Stimulated activated CD4-positive, alpha-beta T cell treated with anti-CD3 and anti-CD28 coated beads, Interleukin-1b, Interleukin-23, amount 100 ng/mL, for 24 hours (primary cell): ENCODE data around the gene B4GALNT2.
"Not testable (repeated sequence)": the region's sequence is repeated elsewhere in the genome, so short reads cannot be mapped to it uniquely, and the experiment has no call there.

Source experiments
- DNase-seq, 4 experiments: peaks; one replicate each; pipeline ENCODE4 v3.0.0-alpha.2; 2020; ENCODE audit warnings: low read depth in 4 of 4, low spot score in 1 of 4

B4GALNT2 gene

DNA sequence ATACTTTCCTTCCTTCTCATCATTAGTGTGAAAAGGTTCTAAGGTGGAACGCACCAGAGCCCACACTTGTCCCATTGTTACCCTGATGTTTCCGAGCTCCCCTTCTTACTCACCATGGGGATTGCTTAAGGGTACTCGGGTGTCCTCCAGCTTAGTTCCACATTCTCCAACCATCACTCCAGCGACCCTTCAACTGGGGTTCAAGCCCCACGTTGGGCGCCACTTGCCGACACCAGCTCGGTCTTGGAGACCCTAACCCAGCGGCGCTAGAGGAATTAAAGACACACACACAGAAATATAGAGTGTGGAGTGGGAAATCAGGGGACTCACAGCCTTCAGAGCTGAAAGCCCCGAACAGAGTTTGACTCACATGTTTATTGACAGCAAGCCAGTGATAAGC is 43.4 kb downstream of the B4GALNT2 start:
- DNase-seq: not testable (repeated sequence)

DNA sequence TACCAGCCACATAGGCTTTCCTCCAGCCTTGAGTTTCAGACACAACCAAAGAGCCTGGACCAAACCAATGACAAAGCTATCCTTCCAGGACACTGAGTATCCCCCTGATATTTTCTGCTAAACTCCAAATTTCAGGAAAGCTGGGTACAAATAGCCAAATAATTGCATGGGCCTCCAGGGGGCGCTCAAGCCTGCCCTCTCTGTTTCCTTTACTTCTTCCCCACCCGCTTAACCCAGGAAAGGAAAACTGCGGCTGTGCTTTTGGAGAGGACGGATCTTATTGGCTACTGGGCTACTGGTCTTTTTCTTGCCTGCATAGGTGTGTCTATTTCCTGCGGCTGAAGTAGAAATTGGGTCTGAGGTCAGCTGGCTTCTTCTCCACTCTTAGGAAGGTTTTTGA is 47.7 kb downstream of the B4GALNT2 start:
- DNase-seq: peak; percentile 51 to 54 (median 53)

DNA sequence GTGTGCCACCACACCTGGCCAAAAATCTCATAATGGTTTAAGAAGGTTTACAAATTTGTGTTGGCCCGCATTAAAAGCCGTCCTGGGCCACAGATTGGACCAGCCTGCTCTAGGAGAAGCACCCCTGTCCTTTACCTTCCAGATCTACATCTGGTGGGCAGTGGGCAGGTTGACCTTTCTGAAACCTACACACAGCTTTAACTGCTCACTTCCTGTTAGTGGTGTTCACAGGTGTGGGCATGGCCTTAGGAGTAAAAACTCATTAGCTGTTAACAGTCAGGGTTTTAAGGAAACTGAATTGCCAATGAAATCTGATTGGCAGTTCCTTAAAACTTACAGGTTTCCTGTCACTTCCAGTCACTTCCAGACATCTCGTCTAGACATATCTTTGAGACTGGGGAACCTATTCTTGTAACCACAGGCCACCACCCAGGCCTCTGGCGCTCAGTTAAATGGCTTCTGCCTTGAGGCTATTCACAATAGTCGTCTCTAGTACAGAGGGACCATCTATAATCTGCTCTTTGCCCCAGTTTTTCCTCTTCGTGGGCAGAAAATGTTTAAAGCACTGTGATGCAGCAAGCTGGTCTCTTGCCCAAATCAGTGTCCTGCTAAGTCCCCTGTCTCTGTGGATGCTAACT is 48.5 kb downstream of the B4GALNT2 start:
- DNase-seq: no peak

DNA sequence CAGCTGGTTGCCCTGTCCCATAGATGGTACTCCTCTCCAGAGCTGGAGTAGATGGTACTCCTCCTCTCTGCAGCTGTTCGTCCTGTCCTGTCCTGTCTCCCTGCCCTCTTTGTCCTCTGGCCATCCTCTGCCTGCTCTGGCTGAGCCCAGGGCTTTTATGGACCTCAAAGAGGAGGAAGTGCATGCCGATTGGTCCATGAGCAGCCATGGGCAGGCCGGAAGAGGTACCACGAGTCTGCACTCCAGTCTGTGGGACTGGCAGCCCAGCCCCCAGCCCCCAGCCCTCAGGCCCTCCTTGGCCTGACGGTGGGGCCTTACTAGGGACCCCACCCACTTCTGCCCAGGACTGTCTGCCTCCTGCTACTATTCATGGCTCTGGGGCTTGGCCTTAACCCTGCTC is 50.8 kb downstream of the B4GALNT2 start:
- no peak for DNase-seq

DNA sequence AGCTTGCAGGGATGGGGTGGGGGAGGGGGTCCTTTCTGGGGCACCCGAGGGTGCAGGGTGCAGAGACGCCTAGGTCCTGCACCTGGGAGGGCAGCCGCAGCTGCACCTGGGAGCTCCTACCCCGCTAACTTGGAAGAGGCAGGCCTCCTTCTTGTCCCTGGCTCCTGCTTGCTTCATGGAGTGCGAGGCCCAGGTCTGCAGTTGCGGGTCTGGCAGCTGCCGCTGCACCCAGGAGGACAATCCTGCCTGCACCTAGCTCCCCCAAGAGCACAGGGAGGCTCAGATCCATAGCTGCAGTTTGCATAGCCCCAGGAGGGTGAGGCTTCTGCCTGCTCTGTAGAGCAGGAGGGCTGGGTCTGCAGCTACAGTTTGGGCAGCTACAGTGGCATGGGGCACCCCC is 51.2 kb downstream of the B4GALNT2 start:
- no peak for DNase-seq

DNA sequence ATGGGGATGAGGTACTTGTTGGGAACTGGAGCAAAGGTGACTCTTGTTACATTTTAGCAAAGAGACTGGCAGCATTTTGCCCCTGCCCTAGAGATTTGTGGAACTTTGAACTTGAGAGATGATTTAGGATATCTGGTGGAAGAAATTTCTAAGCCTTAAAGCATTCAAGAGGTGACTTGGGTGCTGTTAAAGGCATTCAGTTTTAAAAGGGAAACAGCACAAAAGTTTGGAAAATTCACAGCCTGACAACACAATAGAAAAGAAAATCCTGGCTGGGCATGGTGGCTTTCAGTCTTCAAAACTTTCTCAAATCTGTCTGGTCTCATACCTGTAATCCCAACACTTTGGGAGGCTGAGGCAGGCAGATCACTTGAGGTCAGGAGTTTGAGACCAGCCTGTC is 52.0 kb downstream of the B4GALNT2 start:
- DNase-seq: not testable (repeated sequence)

GRCh38 chr17:49185381-49185780 is 52.8 kb downstream of the B4GALNT2 start:
- not testable (repeated sequence) for DNase-seq

DNA sequence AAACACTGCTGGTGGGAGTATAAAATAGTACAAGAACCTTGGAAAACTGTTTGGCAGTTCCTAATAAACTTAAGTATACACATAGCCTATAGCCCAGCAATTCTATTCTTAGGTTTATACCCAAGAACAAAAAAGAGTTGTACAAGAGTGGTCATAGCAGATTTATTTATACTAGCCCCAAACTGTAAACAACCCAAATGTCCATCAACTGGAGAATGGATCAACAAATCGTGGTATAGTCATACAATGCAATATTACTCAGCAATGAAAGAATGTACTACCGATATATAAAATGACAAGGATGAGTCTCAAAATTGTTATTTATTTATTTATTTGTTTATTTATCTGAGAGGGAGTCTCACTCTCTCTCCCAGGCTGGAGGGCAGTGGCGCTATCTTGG is 54.7 kb downstream of the B4GALNT2 start:
- no peak for DNase-seq

- DNase-seq: no peak
These were observed 58.4 kb downstream of the B4GALNT2 start for GRCh38 chr17:49190932-49191331.

DNA sequence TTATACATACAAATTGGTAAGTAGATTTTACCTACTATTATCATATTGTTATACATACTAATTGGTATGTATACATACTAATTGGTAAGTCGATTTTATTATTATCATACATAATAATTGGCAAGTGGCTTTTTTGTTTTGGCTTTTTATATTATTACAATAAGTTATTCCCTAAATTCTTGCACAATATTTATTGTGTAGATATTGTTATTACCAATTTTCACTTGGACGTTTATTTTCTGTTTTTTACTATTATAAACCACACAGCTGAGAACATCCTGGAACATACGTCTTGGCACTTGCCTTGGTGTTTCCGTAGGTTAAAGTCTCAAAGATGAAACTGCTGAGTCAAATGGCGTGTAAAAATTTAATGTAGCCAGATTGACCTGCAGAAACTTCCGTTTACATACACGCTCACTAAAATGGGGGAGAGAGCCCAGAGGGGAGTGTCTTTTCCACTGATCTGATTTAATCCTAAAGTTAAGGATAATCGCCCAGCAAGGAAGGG is 58.9 kb downstream of the B4GALNT2 start:
- no peak for DNase-seq

- peak; percentile 59 to 97 (median 86) for DNase-seq
These were observed 59.6 kb downstream of the B4GALNT2 start for GRCh38 chr17:49191917-49192741.

GRCh38 chr17:49193513-49194296 is 61.1 kb downstream of the B4GALNT2 start:
- no peak for DNase-seq

DNA sequence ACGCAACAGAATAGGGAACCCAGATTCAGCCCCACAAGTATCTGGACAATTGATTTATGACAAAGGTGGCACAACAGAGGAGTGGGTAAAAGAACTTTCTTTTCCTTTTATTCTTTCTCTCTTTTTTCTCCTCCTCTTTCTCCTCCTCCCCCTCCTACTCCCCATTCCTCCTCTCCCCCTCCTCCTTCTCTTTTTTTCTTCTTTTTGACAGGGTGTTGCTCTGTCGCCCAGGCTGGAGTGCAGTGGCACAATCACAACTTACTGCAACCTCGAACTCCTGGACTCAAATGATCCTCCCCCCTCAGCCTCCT is 61.7 kb downstream of the B4GALNT2 start:
- DNase-seq: no peak

DNA sequence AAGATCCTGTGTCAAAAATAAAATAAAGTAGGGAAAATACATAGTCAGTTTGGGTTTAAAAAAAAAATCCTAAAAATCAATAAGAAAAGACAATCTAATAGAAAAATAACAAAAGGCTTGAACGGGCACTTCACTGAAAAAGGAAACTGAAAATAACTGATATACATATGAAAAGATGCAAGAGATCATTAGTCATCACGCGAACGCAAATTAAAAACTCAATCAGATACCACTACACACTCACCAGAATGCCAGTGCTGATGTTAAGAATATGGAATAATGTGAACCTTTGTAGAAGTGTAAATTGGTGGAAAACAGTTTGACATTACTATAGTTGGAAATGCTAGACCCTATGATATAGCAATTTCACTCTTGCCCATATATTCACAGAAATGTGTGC is 63.2 kb downstream of the B4GALNT2 start:
- DNase-seq: no peak

- DNase-seq: no peak
These were observed 64.0 kb downstream of the B4GALNT2 start for GRCh38 chr17:49196520-49196919.

- DNase-seq: no peak
These were observed 64.9 kb downstream of the B4GALNT2 start for GRCh38 chr17:49197346-49197998.

GRCh38 chr17:49198211-49198610 is 65.6 kb downstream of the B4GALNT2 start:
- DNase-seq: no peak

DNA sequence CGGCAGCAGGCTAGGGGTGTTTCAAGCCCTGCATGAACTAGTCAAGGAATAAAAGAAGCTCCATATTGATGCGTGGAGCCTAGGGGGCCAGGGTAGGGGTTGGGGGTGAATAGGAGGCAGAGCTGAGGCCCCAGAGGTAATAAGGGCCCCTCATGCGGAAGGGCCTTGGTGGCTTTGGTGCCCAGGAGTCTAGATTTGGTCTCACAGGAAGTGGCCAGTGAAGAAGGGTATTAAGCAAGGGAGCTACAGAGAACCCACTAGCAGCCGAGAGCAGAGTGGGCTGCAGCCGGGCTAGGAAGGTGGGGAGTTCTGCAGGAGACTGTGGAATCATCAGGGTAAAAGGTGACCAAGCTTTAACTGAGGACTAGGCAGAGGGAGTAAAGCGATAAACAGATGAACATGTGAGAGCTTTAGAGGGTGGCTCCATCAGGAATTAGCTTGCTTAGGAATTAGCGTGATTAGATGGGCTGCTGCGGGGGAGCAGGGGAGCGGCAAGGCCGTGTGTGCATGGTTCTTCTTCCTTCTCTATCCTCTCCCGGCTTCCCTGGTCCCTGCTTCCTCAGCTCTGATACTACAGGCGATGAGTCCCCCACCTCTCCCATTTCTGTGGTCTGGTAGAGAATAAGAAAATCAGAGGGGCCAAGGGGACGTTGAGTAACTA is 68.0 kb downstream of the B4GALNT2 start:
- no peak for DNase-seq

DNA sequence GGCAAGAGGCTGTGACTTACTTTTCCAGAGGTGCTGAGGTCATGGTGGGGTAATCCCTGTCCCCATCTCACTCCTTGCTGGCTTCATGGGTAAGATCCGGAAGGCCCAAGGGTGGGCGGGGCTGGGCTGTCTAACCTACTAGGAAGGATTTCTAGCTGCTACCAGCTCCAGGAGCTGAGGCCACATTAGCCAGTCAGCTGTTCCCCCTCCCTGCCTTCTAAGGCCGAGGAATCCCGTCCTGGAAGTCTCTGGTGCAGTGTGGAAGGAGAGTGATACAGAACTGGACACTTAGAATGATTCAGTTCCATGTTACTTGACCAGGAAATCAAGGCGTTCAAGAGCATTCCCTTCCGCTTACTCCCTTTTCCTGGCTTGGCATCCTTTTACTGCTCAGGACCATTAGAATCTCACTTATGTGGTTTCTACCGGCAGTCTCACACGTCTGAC is 68.9 kb downstream of the B4GALNT2 start:
- DNase-seq: no peak

DNA sequence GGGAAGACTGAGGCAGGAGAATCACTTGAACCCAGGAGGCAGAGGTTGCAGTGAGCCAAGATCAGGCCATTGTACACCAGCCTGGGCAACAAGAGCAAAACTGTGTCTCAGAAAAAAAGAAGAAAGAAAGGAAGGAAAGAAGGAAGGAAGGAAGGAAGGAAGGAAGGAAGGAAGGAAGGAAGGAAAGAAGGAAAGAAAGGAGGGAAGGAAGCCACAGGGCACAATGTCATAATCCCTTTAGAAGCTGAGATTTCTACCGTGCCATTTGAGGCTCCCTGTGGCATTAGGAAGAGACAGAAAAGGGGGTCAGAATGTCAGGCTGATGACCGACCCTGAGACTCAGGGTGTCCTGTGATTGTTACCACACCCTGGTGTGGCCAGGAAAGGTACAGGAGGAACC is 71.2 kb downstream of the B4GALNT2 start:
- DNase-seq: no peak

DNA sequence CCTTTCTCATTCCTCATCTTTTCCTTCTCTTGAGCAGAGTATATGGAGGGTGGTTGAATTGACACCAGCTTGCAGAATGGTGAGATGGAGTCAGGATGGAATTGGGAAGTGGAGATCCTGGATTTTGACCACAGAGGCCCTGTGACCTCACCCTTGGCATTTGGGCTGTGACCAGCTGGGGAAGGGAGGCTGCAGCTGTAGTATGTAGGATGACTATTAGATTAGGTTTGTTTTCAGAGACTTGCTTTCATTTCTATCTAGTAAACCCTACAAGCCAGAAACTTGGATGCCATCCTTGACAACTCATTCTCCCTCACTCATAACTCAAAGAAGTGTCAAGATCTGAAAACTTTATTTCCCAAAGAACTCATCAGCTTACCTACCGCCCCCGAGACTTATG is 71.9 kb downstream of the B4GALNT2 start:
- no peak for DNase-seq
